NAMALWA (cell line): ENCODE results near the gene C12orf42.
A peak's percentile ranks its signal among the peaks of the same experiment; 100 is the strongest.

Experiments
- DNase-seq: peaks from one replicate; pipeline ENCODE4 v3.0.0-alpha.2; 2015; ENCODE audit warnings: low spot score

Gene C12orf42

GRCh38 chr12:103423516-103423910 is 72.3 kb downstream of the C12orf42 start:
- DNase-seq, result no peak

GRCh38 chr12:103422746-103423515 is 72.8 kb downstream of the C12orf42 start:
- DNase-seq, result no peak

GRCh38 chr12:103422328-103422727 is 73.4 kb downstream of the C12orf42 start:
- no peak for DNase-seq

- no peak for DNase-seq
Observed at GRCh38 chr12:103421402-103421801, 74.4 kb downstream of the C12orf42 start.

GRCh38 chr12:103415681-103416080 is 80.1 kb downstream of the C12orf42 start:
- DNase-seq, result no peak

- no peak for DNase-seq
Observed at GRCh38 chr12:103401421-103401820, 94.3 kb downstream of the C12orf42 start.

- DNase-seq, result no peak
Observed at GRCh38 chr12:103399986-103400385, 95.8 kb downstream of the C12orf42 start.

GRCh38 chr12:103397536-103397935 is 98.2 kb downstream of the C12orf42 start:
- DNase-seq, result no peak

GRCh38 chr12:103392722-103393121 is 103.0 kb downstream of the C12orf42 start:
- DNase-seq, result no peak

GRCh38 chr12:103391103-103391502 is 104.7 kb downstream of the C12orf42 start:
- no peak for DNase-seq

- no peak for DNase-seq
Observed at GRCh38 chr12:103387385-103387784, 108.4 kb downstream of the C12orf42 start.

- DNase-seq, result no peak
Observed at GRCh38 chr12:103386451-103386850, 109.3 kb downstream of the C12orf42 start.

- DNase-seq, result no peak
Observed at GRCh38 chr12:103382736-103383346, 112.9 kb downstream of the C12orf42 start.

- no peak for DNase-seq
Observed at GRCh38 chr12:103382119-103382518, 113.6 kb downstream of the C12orf42 start.

GRCh38 chr12:103379670-103380069 is 116.1 kb downstream of the C12orf42 start:
- no peak for DNase-seq

- DNase-seq, result no peak
Observed at GRCh38 chr12:103373088-103373523, 122.7 kb downstream of the C12orf42 start.

GRCh38 chr12:103369929-103370328 is 125.8 kb downstream of the C12orf42 start:
- no peak for DNase-seq

GRCh38 chr12:103368167-103368566 is 127.6 kb downstream of the C12orf42 start:
- DNase-seq, result no peak

- no peak for DNase-seq
Observed at GRCh38 chr12:103354403-103354802, 141.4 kb downstream of the C12orf42 start.

- no peak for DNase-seq
Observed at GRCh38 chr12:103353913-103354312, 141.9 kb downstream of the C12orf42 start.

GRCh38 chr12:103350116-103350515 is 145.7 kb downstream of the C12orf42 start:
- no peak for DNase-seq

GRCh38 chr12:103348935-103349334 is 146.8 kb downstream of the C12orf42 start:
- DNase-seq, result peak; percentile 8

- no peak for DNase-seq
Observed at GRCh38 chr12:103336940-103337339, 158.8 kb downstream of the C12orf42 start.

- no peak for DNase-seq
Observed at GRCh38 chr12:103334466-103334865, 161.3 kb downstream of the C12orf42 start.
